Bronchial epithelial cell (primary cell): ENCODE measurements around the gene DDX28. TPM values are rescaled to one million over a fixed set of nuclear protein-coding genes. Genes with fewer than 3 reads are reported as not detected.
"Not testable (repeated sequence)": the region's sequence is repeated elsewhere in the genome, so short reads cannot be mapped to it uniquely, and the experiment has no call there.

Experiments
- DNase-seq: peaks from one replicate; pipeline ENCODE4 v3.0.0-alpha.2; 2010; ENCODE audit warnings: low read depth
- FAIRE-seq: peaks from 2 replicates; lab custom pipeline; 2011; peaks lifted over from hg19 to GRCh38; lab: Jason Lieb, UNC
- H3K27me3 ChIP-seq: 2 replicates; pipeline ENCODE4 v1.5.1; 2011; ENCODE audit warnings: low read length; ENCODE audit not compliant: control insufficient read depth, insufficient read depth
- H3K36me3 ChIP-seq: 2 replicates; pipeline ENCODE4 v1.5.1; 2011; ENCODE audit warnings: low read length; ENCODE audit not compliant: control insufficient read depth, insufficient read depth
- H3K4me3 ChIP-seq: 2 replicates; pipeline ENCODE4 v1.5.1; 2011; ENCODE audit warnings: mild to moderate bottlenecking, low read depth, low read length, control low read depth
- CTCF ChIP-seq: IDR thresholded peaks from 2 replicates; pipeline ENCODE4 v1.5.1; 2011; ENCODE audit warnings: mild to moderate bottlenecking, moderate library complexity, low read length, control low read depth, inconsistent platforms; ENCODE audit not compliant: insufficient read depth, severe bottlenecking
- total RNA-seq: library from RNA; depleted of rRNA; stranded (reverse); fragments of >200 nt; gene quantifications from 2 replicates; pipeline ENCODE4 v1.2.1, GENCODE V29; 2014

Gene DDX28
- total RNA-seq, 1 donor from 2014 or later, result 16.3 TPM

- Histone ChIP-seq H3K27me3 (peaks cover 4% of the 10 kb centered on the region), H3K36me3 (no peaks in the 10 kb centered on the region), H3K4me3 (no peak within 1 kb of the TSS)
- DNase-seq (no peak), FAIRE-seq (no peak)
- peak; percentile 7 for TF ChIP-seq CTCF
Observed at GRCh38 chr16:67979955-67980678, 42.9 kb downstream of the DDX28 start, which contains the start of gene DPEP3. DPEP3 (minus strand) TSS chr16:67980499; CDS start chr16:67980380, 119 bp downstream.

- peaks cover 4% of the 10 kb centered on the region for H3K27me3 ChIP-seq
- no peaks in the 10 kb centered on the region for H3K36me3 ChIP-seq
- TF ChIP-seq CTCF, result no peak
- DNase-seq, result no peak
- no peak for FAIRE-seq
- no peak overlapping the region for H3K4me3 ChIP-seq
Observed at GRCh38 chr16:67977469-67978227, 45.4 kb downstream of the DDX28 start.

- no peak overlapping the region for H3K4me3 ChIP-seq
- H3K27me3 ChIP-seq, result peaks cover 4% of the 10 kb centered on the region
- TF ChIP-seq CTCF, result no peak
- FAIRE-seq (no peak), DNase-seq (no peak)
- H3K36me3 ChIP-seq, result no peaks in the 10 kb centered on the region
Observed at GRCh38 chr16:67977005-67977404, 46.0 kb downstream of the DDX28 start.

- no peak for FAIRE-seq
- Histone ChIP-seq H3K27me3 (peaks cover 4% of the 10 kb centered on the region), H3K4me3 (no peak overlapping the region), H3K36me3 (no peaks in the 10 kb centered on the region)
- no peak for TF ChIP-seq CTCF
- DNase-seq, result no peak
Observed at GRCh38 chr16:67976205-67976604, 46.8 kb downstream of the DDX28 start.

- Histone ChIP-seq H3K27me3 (peaks cover 4% of the 10 kb centered on the region), H3K4me3 (no peak overlapping the region), H3K36me3 (no peaks in the 10 kb centered on the region)
- DNase-seq, result no peak
- no peak for TF ChIP-seq CTCF
- no peak for FAIRE-seq
Observed at GRCh38 chr16:67975321-67976105, 47.5 kb downstream of the DDX28 start.

- not testable (repeated sequence) for FAIRE-seq, DNase-seq, H3K4me3 ChIP-seq, H3K36me3 ChIP-seq, H3K27me3 ChIP-seq
Observed at GRCh38 chr16:67972285-67972684, 50.7 kb downstream of the DDX28 start.
